22Rv1 (cell line): ENCODE results near the gene LRRC3B.

Experiments used
- CTCF ChIP-seq: fragments of 450-650 bp; IDR thresholded peaks from 2 replicates; pipeline ENCODE4 v1.5.1; 2017; ENCODE audit warnings: mild to moderate bottlenecking
- ZFX ChIP-seq: fragments of 450-650 bp; IDR thresholded peaks from 2 replicates; pipeline ENCODE4 v1.6.1; 2017; ENCODE audit warnings: antibody characterized with exemption, borderline replicate concordance

- TF ChIP-seq CTCF (no peak), ZFX (no peak)
Observed at GRCh38 chr3:26630669-26631389, 8.3 kb downstream of the LRRC3B start.
